H1 (cell line): Measurements from ENCODE around the gene SEMA5B.

Experiments
- EZH2 ChIP-seq: fragments of 200-600 bp; sonication (generic); IDR thresholded peaks from 2 replicates; pipeline ENCODE4 v1.7.1; 2012; ENCODE audit warnings: low read depth, mild to moderate bottlenecking, moderate library complexity, low read length, inconsistent platforms; ENCODE audit not compliant: severe bottlenecking
- SAP30 ChIP-seq: fragments of 300-600 bp; sonication (generic); IDR thresholded peaks from 2 replicates; pipeline ENCODE4 v1.7.1; 2012; ENCODE audit warnings: low read length, moderate library complexity, mild to moderate bottlenecking, inconsistent platforms; ENCODE audit not compliant: insufficient read depth, insufficient replicate concordance
- YY1 ChIP-seq: IDR thresholded peaks from 2 replicates; pipeline ENCODE4 v1.6.1; 2011; ENCODE audit warnings: low read depth, mild to moderate bottlenecking, low read length

GRCh38 chr3:123025642-123026521 is 1.7 kb downstream of the SEMA5B start:
- TF ChIP-seq EZH2 (no peak), SAP30 (no peak), YY1 (no peak; the same call in 1 of the 2 replicates)
